Sciatic nerve (tissue), 2 donors: Measurements from ENCODE around the gene SVOPL. TPM values are rescaled to one million over a fixed set of nuclear protein-coding genes. Genes with fewer than 3 reads are reported as not detected.

Experiments
- ATAC-seq: fragments of 200-7000 bp; cut with Tn5 transposase; one replicate; pipeline ENCODE4 v1.9.1; 2020; ENCODE audit warnings: mild to moderate bottlenecking, moderate library complexity
- DNase-seq: peaks from one replicate; pipeline ENCODE4 v3.0.0-alpha.2; 2020; ENCODE audit warnings: low spot score
- intact Hi-C: fragments of 100-400 bp; cut with DNase I; formaldehyde crosslinking; loops from one replicate; pipeline ENCODE4 v1.14.2; 2022
- total RNA-seq: library from RNA; stranded (reverse); fragmentation: NEBNext Ultra II Directional; extraction: Animal tissue kit (Norgen Biotek cat#: 25700); gene quantifications from one replicate; pipeline ENCODE4 v1.2.1, GENCODE V29; 2021
- donor health status: DM: no; HTN: no; CAD: no.
- donor health status: DM: no; HTN: no; CAD: no.

Gene SVOPL
- total RNA-seq, 1 donor from 2014 or later: not detected

- DNase-seq (no peak), ATAC-seq (no peak)
- intact Hi-C loops: no loop called here
Measured at GRCh38 chr7:138546064-138546619, 155.0 kb downstream of the SVOPL start.

GRCh38 chr7:138545123-138545522 is 156.0 kb downstream of the SVOPL start:
- DNase-seq (no peak), ATAC-seq (no peak)
- intact Hi-C loops: no loop called here

Other genes starting within 250 kb of the SVOPL start
- gene TRIM24, start 241.1 kb downstream of the SVOPL start, total RNA-seq: 14.8 TPM
- not detected for gene TMEM213, start 96.6 kb upstream of the SVOPL start, total RNA-seq
- not detected for gene ATP6V0A4, start 96.8 kb upstream of the SVOPL start, total RNA-seq